SK-N-SH treated with all-trans-retinoic acid at 6 μM for 48 hours (cell line): ENCODE results near the gene C12orf50.

Experiments
- ARNTL ChIP-seq: fragments of 450-650 bp; formaldehyde crosslinking; IDR thresholded peaks from 2 replicates; pipeline ENCODE4 v1.5.0; 2020; ENCODE audit warnings: low read depth, mild to moderate bottlenecking, moderate library complexity, borderline replicate concordance
- CREB5 ChIP-seq: fragments of 250-450 bp; sonication (Bioruptor Pico); IDR thresholded peaks from 2 replicates; pipeline ENCODE4 v1.5.1; 2020; ENCODE audit warnings: low read depth, mild to moderate bottlenecking, moderate library complexity
- CSRNP3 ChIP-seq: fragments of 250-450 bp; sonication (Bioruptor Pico); IDR thresholded peaks from 2 replicates; pipeline ENCODE4 v1.5.1; 2021; ENCODE audit warnings: mild to moderate bottlenecking, moderate library complexity
- OSR1 ChIP-seq: fragments of 250-450 bp; sonication (Bioruptor Pico); IDR thresholded peaks from 2 replicates; pipeline ENCODE4 v1.8.0; 2022; ENCODE audit warnings: moderate library complexity, mild to moderate bottlenecking, inconsistent platforms
- PATZ1 ChIP-seq: fragments of 250-450 bp; sonication (Bioruptor Pico); IDR thresholded peaks from 2 replicates; pipeline ENCODE4 v1.8.0; 2020; ENCODE audit warnings: mild to moderate bottlenecking, moderate library complexity, borderline replicate concordance
- SNAI2 ChIP-seq: fragments of 250-450 bp; sonication (Bioruptor Pico); IDR thresholded peaks from 2 replicates; pipeline ENCODE4 v1.5.0; 2020; ENCODE audit warnings: mild to moderate bottlenecking, moderate library complexity
- TCF4 ChIP-seq: fragments of 250-450 bp; sonication (Bioruptor Pico); IDR thresholded peaks from 2 replicates; pipeline ENCODE4 v1.8.0; 2021; ENCODE audit warnings: mild to moderate bottlenecking, moderate library complexity, borderline replicate concordance
- ZFP3 ChIP-seq: fragments of 250-450 bp; sonication (Bioruptor Pico); IDR thresholded peaks from 2 replicates; pipeline ENCODE4 v1.5.0; 2020; ENCODE audit warnings: mild to moderate bottlenecking, moderate library complexity
- ZFP30 ChIP-seq: fragments of 450-650 bp; formaldehyde crosslinking; IDR thresholded peaks from 2 replicates; pipeline ENCODE4 v1.5.0; 2022; ENCODE audit warnings: mild to moderate bottlenecking, moderate library complexity
- ZNF565 ChIP-seq: fragments of 450-650 bp; formaldehyde crosslinking; conservative IDR thresholded peaks from 2 replicates; pipeline ENCODE4 v1.5.0; 2020; ENCODE audit warnings: low read depth, mild to moderate bottlenecking, moderate library complexity

GRCh38 chr12:88006351-88006750 is 22.9 kb downstream of the C12orf50 start:
- no peak for TF ChIP-seq OSR1 (CRISPR knock-in tag)
- no peak for TF ChIP-seq ARNTL (CRISPR knock-in tag)
- no peak for TF ChIP-seq CSRNP3
- no peak for TF ChIP-seq CREB5 (CRISPR knock-in tag)
- TF ChIP-seq PATZ1 (CRISPR knock-in tag): no peak
- no peak for TF ChIP-seq TCF4 (CRISPR knock-in tag)
- TF ChIP-seq ZNF565 (CRISPR knock-in tag): no peak
- TF ChIP-seq SNAI2: no peak
- no peak for TF ChIP-seq ZFP30 (CRISPR knock-in tag)
- TF ChIP-seq ZFP3 (CRISPR knock-in tag): no peak
